ENCODE results near the gene PAX7.
"Not testable (repeated sequence)": the region's sequence is repeated elsewhere in the genome, so short reads cannot be mapped to it uniquely, and the experiment has no call there.

The PAX7 gene

GRCh38 chr1:18730321-18730720, 99.7 kb downstream of the PAX7 start:
- no peak for DNase-seq (ENCODE audit: low read depth)

DNA sequence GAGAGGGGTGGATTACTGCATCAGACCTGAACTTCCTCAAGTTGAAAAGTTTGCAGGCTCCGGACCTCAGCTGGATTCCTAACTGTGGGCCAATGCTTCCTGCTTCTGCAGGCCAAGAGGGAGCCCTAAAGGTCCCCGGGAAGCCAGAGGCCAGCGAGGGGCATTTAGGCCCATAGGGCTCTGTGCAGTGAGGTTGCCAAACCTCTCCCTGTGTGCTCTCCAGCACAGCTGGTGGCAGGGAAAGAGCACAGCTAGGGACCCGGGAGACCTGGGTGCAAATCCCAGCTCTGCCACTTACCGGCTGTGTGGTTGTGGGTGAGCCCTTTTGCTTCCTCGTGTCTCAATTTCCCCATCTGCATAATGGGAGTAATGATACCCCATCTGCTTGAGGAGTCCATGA, 100.5 kb downstream of the PAX7 start:
- DNase-seq (ENCODE audit: low read depth) = no peak

- DNase-seq (ENCODE audit: low read depth) = no peak
These were observed 101.1 kb downstream of the PAX7 start for GRCh38 chr1:18731591-18732235.

- no peak for DNase-seq (ENCODE audit: low read depth)
These were observed 102.0 kb downstream of the PAX7 start for GRCh38 chr1:18732686-18733085.

- DNase-seq (ENCODE audit: low read depth) = no peak
These were observed 103.4 kb downstream of the PAX7 start for GRCh38 chr1:18734001-18734400.

DNA sequence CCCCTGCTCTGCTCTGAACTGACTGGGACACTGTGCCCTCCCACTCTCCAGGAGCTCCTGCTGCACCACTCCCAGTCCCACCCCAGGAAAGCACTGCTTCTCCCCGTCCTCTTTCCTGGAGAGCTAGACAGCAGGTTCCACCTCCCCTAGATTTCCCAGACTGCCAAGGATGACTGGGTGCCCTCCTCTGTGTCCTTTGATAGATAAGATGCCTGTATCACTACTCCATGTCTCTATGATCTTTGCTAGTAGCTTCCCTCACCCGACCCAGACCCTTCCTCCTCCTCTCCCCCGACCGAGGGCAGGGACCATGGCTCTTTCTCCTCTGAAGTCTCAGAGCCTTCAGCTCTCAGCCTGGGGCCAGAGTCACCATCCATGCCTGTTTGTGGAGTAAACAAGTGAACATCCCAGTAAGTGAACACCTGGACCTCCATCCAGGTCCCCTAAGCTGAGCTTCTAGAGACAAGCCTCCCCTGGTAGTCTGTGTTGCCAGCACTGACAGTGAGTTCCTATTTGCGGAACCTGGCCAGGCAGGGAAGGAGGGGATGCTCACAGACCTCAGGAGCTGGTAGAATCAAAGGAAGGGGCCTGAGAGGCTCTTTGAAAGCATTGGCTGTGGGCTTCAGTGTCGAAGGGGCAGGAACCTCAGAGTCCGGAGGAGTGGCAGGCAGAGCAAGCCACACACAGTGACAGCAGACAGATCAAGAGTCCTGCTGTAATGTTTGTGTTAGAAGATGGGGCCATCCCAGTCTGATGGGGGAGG, 104.0 kb downstream of the PAX7 start:
- DNase-seq (ENCODE audit: low read depth) = no peak

GRCh38 chr1:18735224-18735997, 104.8 kb downstream of the PAX7 start:
- no peak for DNase-seq (ENCODE audit: low read depth)

GRCh38 chr1:18736958-18737357, 106.3 kb downstream of the PAX7 start:
- DNase-seq (ENCODE audit: low read depth) = no peak

GRCh38 chr1:18738126-18738525, 107.5 kb downstream of the PAX7 start:
- no peak for DNase-seq (ENCODE audit: low read depth)

DNA sequence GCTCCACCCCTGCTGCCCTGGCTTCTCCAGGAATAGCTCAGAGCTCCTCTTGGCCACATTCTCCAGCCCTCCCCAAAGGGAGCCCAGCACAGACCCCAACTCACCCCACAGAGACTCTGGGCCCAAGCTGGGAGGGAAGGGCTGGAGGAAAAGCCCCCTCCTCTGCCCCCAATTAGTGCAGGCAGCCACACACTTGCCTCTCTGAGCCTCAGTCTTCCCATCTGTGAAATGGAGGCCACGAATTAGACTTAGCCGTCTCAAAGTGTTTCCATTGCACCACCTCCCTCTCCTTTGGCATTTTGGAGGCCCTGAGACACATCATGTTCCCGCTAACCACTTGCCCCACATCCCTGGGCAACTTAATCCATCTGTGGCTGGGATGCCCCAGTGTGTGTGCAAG, 108.0 kb downstream of the PAX7 start:
- DNase-seq (ENCODE audit: low read depth) = no peak

DNA sequence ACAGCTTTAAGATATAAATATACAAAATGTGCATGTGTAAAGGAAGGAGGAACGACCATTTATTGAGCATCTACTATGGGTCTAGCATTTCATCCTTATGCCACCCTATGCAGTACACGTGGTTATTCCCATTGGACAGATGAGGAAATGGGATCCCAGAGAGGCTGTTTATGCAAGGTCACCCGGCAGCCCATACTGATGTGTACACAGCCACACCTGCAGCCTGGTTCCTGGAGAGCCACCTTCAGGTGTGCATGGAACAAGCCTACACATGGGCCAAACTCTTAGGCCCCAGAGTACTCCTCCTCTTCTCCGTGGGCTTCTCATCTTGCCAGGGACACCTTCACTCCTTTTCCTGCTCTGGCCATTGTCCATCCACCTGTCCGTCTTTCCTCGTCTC, 108.8 kb downstream of the PAX7 start:
- no peak for DNase-seq (ENCODE audit: low read depth)

DNA sequence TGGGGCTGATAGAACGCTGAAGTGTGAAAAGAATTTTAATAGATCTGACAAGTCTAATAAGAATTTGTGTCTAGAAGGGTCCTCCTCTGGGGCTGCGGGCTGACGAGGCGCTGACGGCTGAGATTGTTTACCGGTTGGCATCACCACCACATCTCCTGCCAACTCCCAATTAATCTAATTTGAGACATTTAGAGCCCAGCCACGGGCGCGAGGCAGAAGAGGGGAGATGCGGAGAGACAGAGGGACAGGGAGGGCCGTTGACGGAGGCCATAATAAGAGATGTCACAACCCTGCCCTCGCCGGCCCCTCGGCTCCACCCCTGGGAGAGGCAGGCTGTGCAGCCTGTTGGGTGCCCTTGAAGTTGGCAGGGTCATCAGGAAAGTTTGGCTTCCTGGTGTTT, 109.3 kb downstream of the PAX7 start:
- no peak for DNase-seq (ENCODE audit: low read depth)

- DNase-seq (ENCODE audit: low read depth) = no peak
These were observed 110.0 kb downstream of the PAX7 start for GRCh38 chr1:18740617-18741016.

GRCh38 chr1:18743233-18743632, 112.6 kb downstream of the PAX7 start:
- DNase-seq (ENCODE audit: low read depth) = no peak

GRCh38 chr1:18744381-18744780, 113.7 kb downstream of the PAX7 start:
- DNase-seq (ENCODE audit: low read depth) = not testable (repeated sequence)

DNA sequence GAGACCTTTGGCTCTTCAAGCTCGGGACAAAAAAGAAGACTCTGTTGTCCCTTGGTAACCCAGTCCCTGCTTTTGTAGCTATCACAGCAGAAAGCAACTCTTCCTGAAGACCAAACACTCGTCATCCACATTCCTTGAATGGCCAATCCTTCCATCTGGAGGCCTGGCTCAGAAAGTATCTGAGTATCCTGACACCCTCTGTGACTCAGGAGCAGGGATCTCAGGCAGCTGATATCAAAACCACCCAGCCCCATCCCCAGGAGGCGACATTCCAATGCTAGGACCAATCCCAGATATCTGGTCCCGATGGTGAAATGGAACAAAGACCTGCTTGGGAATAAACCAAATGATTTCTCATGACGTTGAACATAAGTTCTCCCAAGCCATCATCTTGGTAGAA, 116.3 kb downstream of the PAX7 start:
- no peak for DNase-seq (ENCODE audit: low read depth)

DNA sequence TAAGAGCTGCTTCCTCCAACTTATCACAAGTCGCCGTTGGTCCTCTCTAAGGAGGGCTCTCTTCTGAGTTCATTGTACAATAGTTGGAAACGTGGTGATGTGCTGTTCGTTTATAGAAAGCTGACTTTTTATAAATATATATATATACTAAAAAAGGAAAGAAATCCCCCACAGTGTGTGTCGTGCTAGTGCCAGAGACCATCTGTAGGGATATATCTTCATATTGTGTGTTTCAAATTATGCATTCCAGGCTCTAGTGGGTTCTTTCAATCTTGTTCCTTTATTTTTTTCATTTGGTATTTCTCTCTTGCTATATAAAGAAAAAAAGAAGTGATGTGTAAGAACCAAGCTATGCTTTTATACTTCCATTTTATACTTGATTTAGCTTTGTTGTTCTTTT, 117.0 kb downstream of the PAX7 start:
- no peak for DNase-seq (ENCODE audit: low read depth)

DNA sequence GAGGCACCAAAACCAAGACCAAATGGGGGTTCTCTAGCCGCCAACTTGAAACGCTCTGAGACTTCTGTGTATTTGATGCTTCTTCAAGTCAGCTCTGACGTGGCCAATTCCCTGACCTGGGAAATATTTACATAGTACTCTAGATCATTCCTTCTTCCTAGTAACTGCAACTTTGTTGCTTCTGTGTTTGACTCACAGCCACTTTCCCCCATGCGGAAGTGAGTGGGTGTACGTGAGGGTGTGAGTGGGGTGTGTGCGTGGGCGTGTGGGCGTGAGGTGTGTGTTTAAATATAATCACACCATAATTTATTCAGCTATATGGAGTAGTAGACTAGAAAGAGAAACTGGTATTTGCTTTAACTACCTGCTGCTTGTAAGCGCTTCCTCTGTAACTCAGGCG, 117.8 kb downstream of the PAX7 start:
- DNase-seq (ENCODE audit: low read depth) = no peak

- DNase-seq (ENCODE audit: low read depth) = no peak
These were observed 118.9 kb downstream of the PAX7 start for GRCh38 chr1:18749569-18749968.

DNA sequence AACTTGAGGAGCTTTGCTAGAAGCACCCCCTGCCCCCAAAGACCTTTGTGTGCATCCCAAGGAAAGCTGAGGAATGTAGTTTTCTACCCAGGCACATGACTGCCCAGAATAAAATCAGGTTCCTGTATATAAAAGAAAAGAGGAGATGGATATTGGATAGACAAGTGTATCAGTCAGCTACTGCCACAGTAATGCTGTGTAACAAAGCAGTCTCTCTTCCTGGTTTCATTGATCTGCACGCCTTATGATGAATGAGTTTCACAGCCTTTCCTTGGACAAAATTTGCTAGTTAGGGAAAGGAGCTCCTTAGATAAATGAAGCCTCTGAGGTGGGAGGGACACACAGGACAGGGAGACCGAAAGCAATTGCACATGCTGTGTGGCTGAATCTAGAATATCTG, 120.0 kb downstream of the PAX7 start:
- DNase-seq (ENCODE audit: low read depth) = no peak

DNA sequence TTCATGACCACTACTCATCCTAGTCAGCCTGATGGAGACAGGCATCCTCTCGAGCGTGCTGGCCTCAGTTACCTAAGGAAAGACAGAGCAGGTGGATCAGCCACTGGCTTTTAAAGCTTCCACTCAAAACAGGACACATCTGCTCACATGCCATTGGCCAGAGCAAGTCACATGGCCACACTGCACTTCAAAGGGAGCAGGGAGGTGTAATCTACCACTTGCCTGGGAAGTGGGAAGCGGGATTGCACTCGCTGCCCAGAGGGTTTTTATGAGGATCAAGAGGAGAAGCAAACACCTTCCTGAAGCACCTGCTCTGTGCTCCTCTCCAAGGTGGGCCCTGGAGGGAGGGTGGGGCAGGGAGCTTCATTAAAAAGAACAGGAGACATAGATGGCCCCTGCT, 120.8 kb downstream of the PAX7 start:
- DNase-seq (ENCODE audit: low read depth) = no peak

GRCh38 chr1:18752409-18752808, 121.8 kb downstream of the PAX7 start:
- no peak for DNase-seq (ENCODE audit: low read depth)

GRCh38 chr1:18760156-18760555, 129.5 kb downstream of the PAX7 start:
- DNase-seq (ENCODE audit: low read depth) = no peak
